ENCODE data around the gene CYP19A1.

The CYP19A1 gene

GRCh38 chr15:51172193-51172592 is 166.2 kb downstream of the CYP19A1 start:
- DNase-seq = peak; percentile 50

- no peak for DNase-seq
Observed at GRCh38 chr15:51171634-51171932, 166.8 kb downstream of the CYP19A1 start.

GRCh38 chr15:51170882-51171633 is 167.3 kb downstream of the CYP19A1 start:
- no peak for DNase-seq

- no peak for DNase-seq
Observed at GRCh38 chr15:51168700-51169099, 169.7 kb downstream of the CYP19A1 start.

GRCh38 chr15:51163843-51164242 is 174.6 kb downstream of the CYP19A1 start:
- DNase-seq = no peak

GRCh38 chr15:51162865-51163762 is 175.3 kb downstream of the CYP19A1 start:
- peak; percentile 87 for DNase-seq

- DNase-seq = no peak
Observed at GRCh38 chr15:51161491-51162220, 176.7 kb downstream of the CYP19A1 start.

- DNase-seq = no peak
Observed at GRCh38 chr15:51160484-51160883, 177.9 kb downstream of the CYP19A1 start.

Data from suppressor macrophage treated with lipopolysaccharide for 4 hours (primary cell).